GM18873 (cell line): ENCODE measurements around the gene SNX21.
A peak's percentile ranks its signal among the peaks of the same experiment; 100 is the strongest.

Experiments used
- ATAC-seq: cut with Tn5 transposase; IDR thresholded peaks from one replicate; pipeline ENCODE4 v1.9.1; 2021; ENCODE audit warnings: mild to moderate bottlenecking, moderate library complexity, moderate number of reproducible peaks; ENCODE audit not compliant: unreplicated experiment, low FRiP score

The SNX21 gene

GRCh38 chr20:45848421-45848820 lies 14.8 kb downstream of the SNX21 start:
- ATAC-seq: no peak

- ATAC-seq: no peak
These were observed 15.5 kb downstream of the SNX21 start for GRCh38 chr20:45848969-45849582.

- ATAC-seq: no peak
These were observed 16.6 kb downstream of the SNX21 start for GRCh38 chr20:45850238-45850637.

GRCh38 chr20:45850926-45851325 lies 17.3 kb downstream of the SNX21 start:
- ATAC-seq: no peak

- ATAC-seq: no peak
These were observed 17.9 kb downstream of the SNX21 start for GRCh38 chr20:45851501-45851900.

GRCh38 chr20:45852326-45852725 lies 18.7 kb downstream of the SNX21 start:
- ATAC-seq: no peak

- no peak for ATAC-seq
These were observed 19.9 kb downstream of the SNX21 start for GRCh38 chr20:45853484-45853883.

GRCh38 chr20:45857114-45857881 lies 23.7 kb downstream of the SNX21 start, which contains the start of the genes ACOT8 and ZSWIM3:
TSS of gene ACOT8 (minus strand) at chr20:45857392. CDS start at chr20:45857315, 77 bp downstream.
TSS of gene ZSWIM3 (plus strand) at chr20:45857614. CDS start at chr20:45857826, 212 bp downstream.
- peak; percentile 95 for ATAC-seq

GRCh38 chr20:45857882-45858216 lies 24.2 kb downstream of the SNX21 start:
- no peak for ATAC-seq

GRCh38 chr20:45859916-45860315 lies 26.3 kb downstream of the SNX21 start:
- no peak for ATAC-seq

GRCh38 chr20:45860560-45861220 lies 27.1 kb downstream of the SNX21 start:
- no peak for ATAC-seq

- no peak for ATAC-seq
These were observed 27.8 kb downstream of the SNX21 start for GRCh38 chr20:45861221-45862075.

GRCh38 chr20:45863543-45864470 lies 30.2 kb downstream of the SNX21 start:
- ATAC-seq: no peak

GRCh38 chr20:45866454-45866853 lies 32.9 kb downstream of the SNX21 start:
- no peak for ATAC-seq

GRCh38 chr20:45867136-45867818 lies 33.7 kb downstream of the SNX21 start:
- ATAC-seq: no peak

- no peak for ATAC-seq
These were observed 34.2 kb downstream of the SNX21 start for GRCh38 chr20:45867819-45868176.

GRCh38 chr20:45872626-45873025 lies 39.0 kb downstream of the SNX21 start:
- ATAC-seq: no peak

GRCh38 chr20:45873409-45874103 lies 40.0 kb downstream of the SNX21 start:
- ATAC-seq: no peak
